SK-N-MC (cell line): Measurements from ENCODE around the gene RANBP3.

Experiments
- EZH2 ChIP-seq: fragments of 200-600 bp; sonication (generic); IDR thresholded peaks from one replicate; pipeline ENCODE4 v1.6.1; 2017; ENCODE audit warnings: antibody characterized with exemption
- FOXP2 ChIP-seq: optimal IDR thresholded peaks from 2 replicates; pipeline ENCODE3; 2011; ENCODE audit warnings: mild to moderate bottlenecking, moderate library complexity; ENCODE audit not compliant: insufficient read depth; ENCODE audit errors: extremely low read length, control extremely low read depth
- POLR2AphosphoS5 ChIP-seq: IDR thresholded peaks from 2 replicates; pipeline ENCODE4 v1.6.1; 2012; ENCODE audit warnings: mild to moderate bottlenecking, low read depth, low read length, borderline replicate concordance

- peak; percentile 95 for TF ChIP-seq POLR2AphosphoS5
- TF ChIP-seq EZH2, result no peak
- peak; percentile 54 for TF ChIP-seq FOXP2
Observed at GRCh38 chr19:5903624-5904351, 74.2 kb downstream of the RANBP3 start, which contains the start of gene NDUFA11.
